IMR-90 (cell line): ENCODE data around the gene DHRSX. TPM values are rescaled to one million over a fixed set of nuclear protein-coding genes. Genes with fewer than 3 reads are reported as not detected.

ENCODE experiments used
- ATAC-seq: fragments of 200-7000 bp; cut with Tn5 transposase; 2 replicates; pipeline ENCODE4 v1.9.1; 2020; ENCODE audit warnings: low read depth, mild to moderate bottlenecking, moderate library complexity
- BruUV-seq: library from RNA; stranded (reverse); fragments of 400-500 nt; replicated peaks from 2 replicates; lab custom pipeline; 2021; lab: Mats Ljungman, UMichigan
- CTCF ChIA-PET: fragments of 300-600 bp; formaldehyde crosslinking; extraction: SDS; loops from one replicate; lab custom pipeline; 2021; ENCODE audit warnings: antibody characterized with exemption; lab: Yijun Ruan, JAX
- POLR2A ChIA-PET: fragments of 300-600 bp; sonication (Branson Sonifier 250); formaldehyde crosslinking; loops from one replicate; lab custom pipeline; 2022; ENCODE audit warnings: antibody characterized with exemption; ENCODE audit not compliant: unreplicated experiment; lab: Charles Lee
- DNase-seq: peaks from one replicate; pipeline ENCODE4 v3.0.0; 2013
- H2AFZ ChIP-seq: replicated peaks from 2 replicates; pipeline ENCODE3; 2013; ENCODE audit warnings: low read length, mild to moderate bottlenecking; ENCODE audit not compliant: poor library complexity
- H2AK5ac ChIP-seq: 2 replicates; pipeline ENCODE4 v1.6.1; 2013; ENCODE audit warnings: low read depth, low read length, inconsistent platforms
- H2AK9ac ChIP-seq: replicated peaks from 2 replicates; pipeline ENCODE3; 2013; ENCODE audit warnings: mild to moderate bottlenecking, low read depth, low read length, moderate library complexity; ENCODE audit not compliant: poor library complexity
- H2BK120ac ChIP-seq: 2 replicates; pipeline ENCODE4 v1.6.1; 2013; ENCODE audit warnings: low read depth, low read length, inconsistent platforms
- H2BK15ac ChIP-seq: 3 replicates; pipeline ENCODE4 v1.6.1; 2013; ENCODE audit warnings: low read depth, low read length, inconsistent platforms
- H2BK20ac ChIP-seq: 2 replicates; pipeline ENCODE4 v1.6.1; 2013; ENCODE audit warnings: low read depth, mild to moderate bottlenecking, inconsistent platforms, low read length, moderate library complexity
- H2BK5ac ChIP-seq: 2 replicates; pipeline ENCODE4 v1.6.1; 2013; ENCODE audit warnings: mild to moderate bottlenecking, low read depth, low read length, inconsistent platforms; ENCODE audit not compliant: poor library complexity, severe bottlenecking
- H3K14ac ChIP-seq: replicated peaks from 2 replicates; pipeline ENCODE4 v1.6.1; 2013; ENCODE audit warnings: low read depth, low read length, inconsistent platforms
- H3K18ac ChIP-seq: 2 replicates; pipeline ENCODE4 v1.6.1; 2013; ENCODE audit warnings: low read depth, low read length, control low read depth
- H3K23ac ChIP-seq: 2 replicates; pipeline ENCODE4 v1.6.1; 2013; ENCODE audit warnings: low read depth, low read length, inconsistent platforms
- H3K27ac ChIP-seq: 2 replicates; pipeline ENCODE4 v1.5.1; 2013; ENCODE audit warnings: mild to moderate bottlenecking, control low read depth, low read length; ENCODE audit not compliant: insufficient read depth
- H3K27me3 ChIP-seq: 2 replicates; pipeline ENCODE4 v1.6.1; 2013; ENCODE audit warnings: low read length; ENCODE audit not compliant: control insufficient read depth, insufficient read depth
- H3K36me3 ChIP-seq: 2 replicates; pipeline ENCODE4 v1.6.1; 2013; ENCODE audit warnings: low read length, mixed read lengths; ENCODE audit not compliant: control insufficient read depth, insufficient read depth
- H3K4ac ChIP-seq: 2 replicates; pipeline ENCODE4 v1.6.1; 2013; ENCODE audit warnings: low read depth, low read length, inconsistent platforms
- H3K4me1 ChIP-seq: 2 replicates; pipeline ENCODE4 v1.6.1; 2013; ENCODE audit warnings: low read length, mixed read lengths; ENCODE audit not compliant: control insufficient read depth, insufficient read depth
- H3K4me2 ChIP-seq: 2 replicates; pipeline ENCODE4 v1.6.1; 2013; ENCODE audit warnings: low read depth, mild to moderate bottlenecking, control low read depth, low read length, moderate library complexity
- H3K4me3 ChIP-seq: 2 replicates; pipeline ENCODE4 v1.5.1; 2013; ENCODE audit warnings: low read depth, mild to moderate bottlenecking, control low read depth, low read length, moderate library complexity; ENCODE audit not compliant: insufficient read depth
- H3K56ac ChIP-seq: 2 replicates; pipeline ENCODE4 v1.6.1; 2013; ENCODE audit warnings: low read length, inconsistent platforms; ENCODE audit not compliant: insufficient read depth; ENCODE audit errors: extremely low read depth
- H3K79me1 ChIP-seq, 2 experiments: 2 replicates each; pipeline ENCODE4 v1.6.1; 2013; ENCODE audit warnings: low read length in 2 of 2, inconsistent platforms in 1 of 2, low read depth in 1 of 2
- H3K9ac ChIP-seq: 2 replicates; pipeline ENCODE4 v1.6.1; 2013; ENCODE audit warnings: low read depth, low read length, control low read depth
- H3K9me1 ChIP-seq: 2 replicates; pipeline ENCODE4 v1.6.1; 2013; ENCODE audit warnings: low read length, inconsistent platforms; ENCODE audit not compliant: insufficient read depth
- H3K9me3 ChIP-seq: 2 replicates; pipeline ENCODE4 v1.6.1; 2013; ENCODE audit warnings: low read length; ENCODE audit not compliant: control insufficient read depth, insufficient read depth
- H4K20me1 ChIP-seq: 2 replicates; pipeline ENCODE4 v1.6.1; 2013; ENCODE audit warnings: low read length, inconsistent platforms; ENCODE audit not compliant: insufficient read depth
- H4K5ac ChIP-seq: 2 replicates; pipeline ENCODE4 v1.6.1; 2013; ENCODE audit warnings: mild to moderate bottlenecking, low read depth, low read length, control low read depth
- H4K8ac ChIP-seq, 2 experiments: 2 replicates each; pipeline ENCODE4 v1.6.1; 2013; ENCODE audit warnings: low read depth in 2 of 2, low read length in 2 of 2, control low read depth in 1 of 2, inconsistent platforms in 1 of 2
- H4K91ac ChIP-seq: 2 replicates; pipeline ENCODE4 v1.6.1; 2013; ENCODE audit warnings: low read depth, low read length, inconsistent platforms; ENCODE audit not compliant: insufficient read depth
- BHLHE40 ChIP-seq: fragments of 150-350 bp; IDR thresholded peaks from 2 replicates; pipeline ENCODE4 v1.6.1; 2016; ENCODE audit warnings: mild to moderate bottlenecking, low read depth, low read length
- CEBPB ChIP-seq: IDR thresholded peaks from 2 replicates; pipeline ENCODE4 v1.6.1; 2012; ENCODE audit warnings: low read depth, low read length, improper control_type of control experiment
- CHD1 ChIP-seq: IDR thresholded peaks from 2 replicates; pipeline ENCODE4 v1.6.1; 2012; ENCODE audit warnings: low read depth, low read length, improper control_type of control experiment
- FOS ChIP-seq: fragments of 150-350 bp; IDR thresholded peaks from 2 replicates; pipeline ENCODE4 v1.6.1; 2016; ENCODE audit warnings: low read depth, low read length
- MAFK ChIP-seq: IDR thresholded peaks from 2 replicates; pipeline ENCODE4 v1.6.1; 2012; ENCODE audit warnings: low read depth, low read length, improper control_type of control experiment
- MAZ ChIP-seq: IDR thresholded peaks from 2 replicates; pipeline ENCODE4 v1.6.1; 2012; ENCODE audit warnings: low read depth, mild to moderate bottlenecking, low read length, improper control_type of control experiment, moderate library complexity, borderline replicate concordance
- NFE2L2 ChIP-seq: fragments of 150-350 bp; IDR thresholded peaks from 2 replicates; pipeline ENCODE4 v1.6.1; 2016; ENCODE audit warnings: low read depth, mild to moderate bottlenecking, low read length
- POLR2A ChIP-seq: IDR thresholded peaks from 2 replicates; pipeline ENCODE4 v1.6.1; 2012; ENCODE audit warnings: mild to moderate bottlenecking, low read depth, low read length
- RAD21 ChIP-seq: IDR thresholded peaks from 2 replicates; pipeline ENCODE4 v1.6.1; 2012; ENCODE audit warnings: low read length, improper control_type of control experiment
- RFX5 ChIP-seq: IDR thresholded peaks from 2 replicates; pipeline ENCODE4 v1.8.0; 2012; ENCODE audit warnings: low read depth, mild to moderate bottlenecking, low read length, moderate library complexity
- USF2 ChIP-seq: fragments of 150-350 bp; IDR thresholded peaks from 2 replicates; pipeline ENCODE4 v1.6.1; 2017; ENCODE audit warnings: mild to moderate bottlenecking, antibody characterized with exemption, low read length, low read depth
- WGBS, 2 experiments: methylation state at CpG; one replicate each; pipeline versions ENCODE4 v1.1.5 to v1.1.7; 2013; ENCODE audit warnings: missing lambda C conversion rate in 2 of 2; ENCODE audit not compliant: insufficient read length in 1 of 2; ENCODE audit errors: extremely low coverage in 2 of 2; 5-methylcytosine and 5-hydroxymethylcytosine counted together
- dilution Hi-C: fragments of 300-500 bp; cut with HindIII; formaldehyde crosslinking; loops from one replicate; pipeline ENCODE4 v1.14.3; 2018; ENCODE audit warnings: low sequenced_read_pairs; ENCODE audit not compliant: unreplicated experiment
- in situ Hi-C: fragments of 300-500 bp; cut with MboI; formaldehyde crosslinking; loops from 3 replicates; pipeline ENCODE4 v1.14.3; 2019; ENCODE audit warnings: low sequenced_read_pairs, inconsistent platforms, mixed read lengths
- intact Hi-C: fragments of 100-400 bp; cut with micrococcal nuclease; formaldehyde crosslinking; loops from 2 replicates; pipeline ENCODE4 v1.10.0; 2022
- polyA plus RNA-seq, 3 experiments: library from polyadenylated mRNA; depleted of rRNA; stranded (reverse); fragments of >200 nt; gene quantifications; 2 replicates each; pipeline ENCODE4 v1.2.3, GENCODE V29; 2012; ENCODE audit warnings: low replicate concordance in 1 of 3
- total RNA-seq: library from RNA; depleted of rRNA; stranded (reverse); fragments of >200 nt; gene quantifications from 2 replicates; pipeline ENCODE4 v1.2.3, GENCODE V29; 2012

DHRSX gene
- total and polyA plus RNA-seq, 2 of the 4 experiments (the other 2 are of a cell fraction) = 26.2 to 38.0 TPM

GRCh38 chrX:2542826-2543521, 42.2 kb upstream of the DHRSX start:
- POLR2A ChIA-PET = no interaction called here
- no peak overlapping the region for H3K4me3 ChIP-seq
- no peak overlapping the region for H3K23ac ChIP-seq
- no peak overlapping the region for H3K4me2 ChIP-seq
- no peak overlapping the region for H4K91ac ChIP-seq
- H3K9me3 ChIP-seq = peaks cover 2% of the 10 kb centered on the region; the same call in 1 of the 2 replicates
- H3K27ac ChIP-seq = no peak overlapping the region
- H4K8ac ChIP-seq = no peak overlapping the region
- H3K14ac ChIP-seq = no peak overlapping the region
- in situ Hi-C loops (no loop called here), intact Hi-C loops (no loop called here), dilution Hi-C loops (no loop called here)
- no peaks in the 10 kb centered on the region for H3K36me3 ChIP-seq
- H4K20me1 ChIP-seq = no peaks in the 10 kb centered on the region
- no peak overlapping the region for H3K56ac ChIP-seq
- no peak overlapping the region for H4K5ac ChIP-seq
- no peaks in the 10 kb centered on the region for H3K79me1 ChIP-seq
- H2AFZ ChIP-seq = no peak overlapping the region
- H2AK9ac ChIP-seq = no peak overlapping the region
- no TSS peak for BruUV-seq
- H3K9ac ChIP-seq = no peak overlapping the region
- TF ChIP-seq MAFK = no peak
- no peak for TF ChIP-seq BHLHE40
- TF ChIP-seq MAZ = no peak
- TF ChIP-seq USF2 = no peak
- TF ChIP-seq FOS = no peak
- no peak for TF ChIP-seq POLR2A
- no peak for TF ChIP-seq NFE2L2
- TF ChIP-seq CHD1 = no peak
- TF ChIP-seq CEBPB = no peak
- no peak for TF ChIP-seq RFX5
- TF ChIP-seq RAD21 = no peak
- H2BK5ac ChIP-seq = no peak overlapping the region
- no peak overlapping the region for H3K18ac ChIP-seq
- H3K4me1 ChIP-seq = no peaks in the 10 kb centered on the region
- 29% methylated on average over 1 of the region's 7 CpGs; no CpG with 5 or more reads in 1 of the 2 experiments for WGBS, 2 experiments
- ATAC-seq = no peak
- H2AK5ac ChIP-seq = no peak overlapping the region
- CTCF ChIA-PET = no interaction called here
- H3K4ac ChIP-seq = no peak overlapping the region
- DNase-seq = no peak
- no peak overlapping the region for H2BK15ac ChIP-seq
- no peak overlapping the region for H2BK120ac ChIP-seq
- H2BK20ac ChIP-seq = no peak overlapping the region
- peaks cover 6% of the 10 kb centered on the region; the same call in 1 of the 2 replicates for H3K27me3 ChIP-seq
- H3K9me1 ChIP-seq = no peaks in the 10 kb centered on the region
